GM23338 (cell line): Measurements from ENCODE around the gene HSPA2. TPM values are rescaled to one million over a fixed set of nuclear protein-coding genes. Genes with fewer than 3 reads are reported as not detected.

Experiments used
- ATAC-seq: fragments of 200-7000 bp; cut with Tn5 transposase; 3 replicates; pipeline ENCODE4 v1.9.1; 2020
- DNase-seq: peaks from one replicate; pipeline ENCODE4 v3.0.0-alpha.2; 2015; ENCODE audit warnings: low spot score
- H2AFZ ChIP-seq: fragments of 200-600 bp; sonication (generic); 2 replicates; pipeline ENCODE4 v1.8.0; 2016; ENCODE audit warnings: antibody characterized with exemption, mild to moderate bottlenecking, moderate library complexity
- H3F3A ChIP-seq: fragments of 200-600 bp; sonication (generic); replicated peaks from 2 replicates; pipeline ENCODE4 v1.8.0; 2017; ENCODE audit warnings: antibody characterized with exemption, mixed run types, low read depth
- H3K27ac ChIP-seq: fragments of 200-600 bp; sonication (generic); 2 replicates; pipeline ENCODE4 v1.6.1; 2016; ENCODE audit warnings: low read depth
- H3K27me3 ChIP-seq: fragments of 200-600 bp; sonication (generic); 2 replicates; pipeline ENCODE4 v1.8.0; 2016; ENCODE audit warnings: mild to moderate bottlenecking, mixed run types, moderate library complexity; ENCODE audit not compliant: insufficient read depth
- H3K36me3 ChIP-seq: fragments of 200-600 bp; sonication (generic); 2 replicates; pipeline ENCODE4 v1.8.0; 2016; ENCODE audit warnings: mild to moderate bottlenecking; ENCODE audit not compliant: insufficient read depth
- H3K4me1 ChIP-seq: fragments of 200-600 bp; sonication (generic); 2 replicates; pipeline ENCODE4 v1.8.0; 2016; ENCODE audit warnings: mild to moderate bottlenecking, moderate library complexity; ENCODE audit not compliant: insufficient read depth
- H3K4me2 ChIP-seq: fragments of 200-600 bp; sonication (generic); 2 replicates; pipeline ENCODE4 v1.7.1; 2017; ENCODE audit warnings: mixed run types
- H3K4me3 ChIP-seq: fragments of 200-600 bp; sonication (generic); 2 replicates; pipeline ENCODE4 v1.6.1; 2016; ENCODE audit warnings: mixed run types
- H3K79me2 ChIP-seq: fragments of 200-600 bp; sonication (generic); replicated peaks from 2 replicates; pipeline ENCODE4 v1.8.0; 2017; ENCODE audit warnings: mild to moderate bottlenecking; ENCODE audit not compliant: insufficient read depth
- H3K9me2 ChIP-seq: fragments of 200-600 bp; sonication (generic); 2 replicates; pipeline ENCODE4 v1.8.0; 2017; ENCODE audit not compliant: insufficient read depth
- H4K20me1 ChIP-seq: fragments of 200-600 bp; sonication (generic); replicated peaks from 2 replicates; pipeline ENCODE4 v1.8.0; 2017; ENCODE audit warnings: mild to moderate bottlenecking; ENCODE audit not compliant: insufficient read depth
- H3K27ac Mint-ChIP-seq: 2 replicates; pipeline ENCODE4 v1.8.0; 2020; ENCODE audit warnings: inconsistent platforms, mild to moderate bottlenecking, moderate library complexity, mixed read lengths
- H3K27me3 Mint-ChIP-seq: 3 replicates; pipeline ENCODE4 v1.8.0; 2022; ENCODE audit warnings: low read depth, mild to moderate bottlenecking, moderate library complexity, mixed read lengths, inconsistent platforms; ENCODE audit not compliant: insufficient read depth, poor library complexity
- H3K36me3 Mint-ChIP-seq: 3 replicates; pipeline ENCODE4 v1.8.0; 2021; ENCODE audit warnings: low read depth, mild to moderate bottlenecking, inconsistent platforms, moderate library complexity, mixed read lengths
- H3K4me1 Mint-ChIP-seq: 3 replicates; pipeline ENCODE4 v1.8.0; 2020; ENCODE audit warnings: mild to moderate bottlenecking, inconsistent platforms, mixed read lengths
- H3K4me3 Mint-ChIP-seq: 3 replicates; pipeline ENCODE4 v1.8.0; 2021; ENCODE audit warnings: moderate library complexity, mild to moderate bottlenecking, inconsistent platforms, mixed read lengths
- H3K9me3 Mint-ChIP-seq: 3 replicates; pipeline ENCODE4 v1.8.0; 2020; ENCODE audit warnings: moderate library complexity, mild to moderate bottlenecking, inconsistent platforms, mixed read lengths
- CREB1 ChIP-seq: fragments of 250-450 bp; sonication (Bioruptor Pico); IDR thresholded peaks from 2 replicates; pipeline ENCODE4 v1.5.0; 2020; ENCODE audit warnings: low read depth, mild to moderate bottlenecking, moderate library complexity
- EZH2 ChIP-seq: fragments of 200-600 bp; sonication (generic); IDR thresholded peaks from one replicate; pipeline ENCODE4 v1.8.0; 2017; ENCODE audit warnings: antibody characterized with exemption, mild to moderate bottlenecking, low read depth; ENCODE audit not compliant: unreplicated experiment
- EZH2phosphoT487 ChIP-seq: fragments of 200-600 bp; sonication (generic); IDR thresholded peaks from one replicate; pipeline ENCODE4 v1.8.1; 2018; ENCODE audit warnings: antibody characterized with exemption; ENCODE audit not compliant: unreplicated experiment
- JUNB ChIP-seq: IDR thresholded peaks from one replicate; pipeline ENCODE4 v1.6.1; 2016; ENCODE audit warnings: antibody characterized with exemption; ENCODE audit not compliant: unreplicated experiment
- NANOG ChIP-seq: IDR thresholded peaks from 2 replicates; pipeline ENCODE4 v1.6.1; 2016; ENCODE audit warnings: antibody characterized with exemption, borderline replicate concordance
- POLR2AphosphoS5 ChIP-seq: IDR thresholded peaks from 2 replicates; pipeline ENCODE4 v1.6.1; 2016; ENCODE audit warnings: antibody characterized with exemption, low read depth
- STAT1 ChIP-seq: IDR thresholded peaks from one replicate; pipeline ENCODE4 v1.6.1; 2016; ENCODE audit warnings: antibody characterized with exemption; ENCODE audit not compliant: unreplicated experiment
- ZNF114 ChIP-seq: fragments of 250-450 bp; sonication (Bioruptor Pico); IDR thresholded peaks from 2 replicates; pipeline ENCODE4 v1.5.0; 2020; ENCODE audit warnings: mild to moderate bottlenecking, moderate library complexity
- ZNF331 ChIP-seq: fragments of 250-450 bp; sonication (Bioruptor Pico); IDR thresholded peaks from 2 replicates; pipeline ENCODE4 v1.5.0; 2020; ENCODE audit warnings: low read depth, mild to moderate bottlenecking, moderate library complexity
- polyA plus RNA-seq: library from polyadenylated mRNA; unstranded; fragments of >200 nt; fragmentation: Nextera tagmentation; extraction: Ambion mirVana; gene quantifications from 2 replicates; pipeline ENCODE4 v1.2.1, GENCODE V29; 2016
- total RNA-seq: library from RNA; depleted of rRNA; stranded (reverse); fragments of >200 nt; shearing (Covaris generic); gene quantifications from 2 replicates; pipeline ENCODE4 v1.2.3, GENCODE V29; 2014
- TF ChIP-seq, protein P1 (sequence below): IDR thresholded peaks from one replicate; pipeline ENCODE4 v1.6.1; 2018; ENCODE audit warnings: antibody characterized with exemption; ENCODE audit not compliant: unreplicated experiment
- TF ChIP-seq, protein P2 (sequence below): fragments of 250-450 bp; sonication (Bioruptor Pico); IDR thresholded peaks from 2 replicates; pipeline ENCODE4 v1.5.0; 2020; ENCODE audit warnings: mild to moderate bottlenecking, moderate library complexity
- TF ChIP-seq, protein P3 (sequence below): IDR thresholded peaks from 2 replicates; pipeline ENCODE4 v1.6.1; 2016; ENCODE audit warnings: antibody characterized with exemption
- TF ChIP-seq, protein P4 (sequence below), 2 experiments: fragments of 200-600 bp in 1 of 2; sonication (generic) in 1 of 2; conservative IDR thresholded peaks; 2 replicates each; pipeline versions ENCODE4 v1.5.1 to v1.6.1; 2016 to 2017; ENCODE audit warnings: antibody characterized with exemption in 2 of 2, low read depth in 2 of 2, mild to moderate bottlenecking in 2 of 2, moderate library complexity in 1 of 2

Gene HSPA2
- total and polyA plus RNA-seq, 2 experiments from 2014 or later, result 88.5 to 130 TPM

GRCh38 chr14:64507376-64508156, 33.0 kb upstream of the HSPA2 start:
- H3F3A ChIP-seq, result peaks cover 12% of the 10 kb centered on the region; the same call in 1 of the 2 replicates
- H3K79me2 ChIP-seq, result peaks cover 79% of the 10 kb centered on the region
- Mint-ChIP-seq H3K27ac (no peak overlapping the region), H3K9me3 (no peaks in the 10 kb centered on the region), H3K4me1 (peaks cover 57% of the 10 kb centered on the region), H3K4me3 (peak overlapping the region; percentile 46), H3K36me3 (peaks cover 3% of the 10 kb centered on the region; the same call in 1 of the 3 replicates), H3K27me3 (peaks cover 12% of the 10 kb centered on the region)
- no peaks in the 10 kb centered on the region for H3K36me3 ChIP-seq
- H3K4me2 ChIP-seq, result peak overlapping the region; percentile 86
- DNase-seq, result no peak
- no peaks in the 10 kb centered on the region for H3K9me2 ChIP-seq
- no peak for ATAC-seq
- H3K4me1 ChIP-seq, result peaks cover 52% of the 10 kb centered on the region
- H3K4me3 ChIP-seq, result 0 out of 2 replicates have a peak overlapping the region, but pooled peaks have one; percentile 21
- H4K20me1 ChIP-seq, result peaks cover 10% of the 10 kb centered on the region; the same call in 1 of the 2 replicates
- no peak overlapping the region for H2AFZ ChIP-seq
- H3K27ac ChIP-seq, result no peak overlapping the region
- TF ChIP-seq, protein P1, sequence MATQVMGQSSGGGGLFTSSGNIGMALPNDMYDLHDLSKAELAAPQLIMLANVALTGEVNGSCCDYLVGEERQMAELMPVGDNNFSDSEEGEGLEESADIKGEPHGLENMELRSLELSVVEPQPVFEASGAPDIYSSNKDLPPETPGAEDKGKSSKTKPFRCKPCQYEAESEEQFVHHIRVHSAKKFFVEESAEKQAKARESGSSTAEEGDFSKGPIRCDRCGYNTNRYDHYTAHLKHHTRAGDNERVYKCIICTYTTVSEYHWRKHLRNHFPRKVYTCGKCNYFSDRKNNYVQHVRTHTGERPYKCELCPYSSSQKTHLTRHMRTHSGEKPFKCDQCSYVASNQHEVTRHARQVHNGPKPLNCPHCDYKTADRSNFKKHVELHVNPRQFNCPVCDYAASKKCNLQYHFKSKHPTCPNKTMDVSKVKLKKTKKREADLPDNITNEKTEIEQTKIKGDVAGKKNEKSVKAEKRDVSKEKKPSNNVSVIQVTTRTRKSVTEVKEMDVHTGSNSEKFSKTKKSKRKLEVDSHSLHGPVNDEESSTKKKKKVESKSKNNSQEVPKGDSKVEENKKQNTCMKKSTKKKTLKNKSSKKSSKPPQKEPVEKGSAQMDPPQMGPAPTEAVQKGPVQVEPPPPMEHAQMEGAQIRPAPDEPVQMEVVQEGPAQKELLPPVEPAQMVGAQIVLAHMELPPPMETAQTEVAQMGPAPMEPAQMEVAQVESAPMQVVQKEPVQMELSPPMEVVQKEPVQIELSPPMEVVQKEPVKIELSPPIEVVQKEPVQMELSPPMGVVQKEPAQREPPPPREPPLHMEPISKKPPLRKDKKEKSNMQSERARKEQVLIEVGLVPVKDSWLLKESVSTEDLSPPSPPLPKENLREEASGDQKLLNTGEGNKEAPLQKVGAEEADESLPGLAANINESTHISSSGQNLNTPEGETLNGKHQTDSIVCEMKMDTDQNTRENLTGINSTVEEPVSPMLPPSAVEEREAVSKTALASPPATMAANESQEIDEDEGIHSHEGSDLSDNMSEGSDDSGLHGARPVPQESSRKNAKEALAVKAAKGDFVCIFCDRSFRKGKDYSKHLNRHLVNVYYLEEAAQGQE, result no peak
- TF ChIP-seq ZNF331 (no peak), JUNB (no peak), CREB1 (CRISPR knock-in tag) (no peak), STAT1 (no peak), ZNF114 (CRISPR knock-in tag) (no peak), EZH2 (no peak), POLR2AphosphoS5 (no peak), NANOG (no peak), EZH2phosphoT487 (no peak)
- TF ChIP-seq, protein P2, sequence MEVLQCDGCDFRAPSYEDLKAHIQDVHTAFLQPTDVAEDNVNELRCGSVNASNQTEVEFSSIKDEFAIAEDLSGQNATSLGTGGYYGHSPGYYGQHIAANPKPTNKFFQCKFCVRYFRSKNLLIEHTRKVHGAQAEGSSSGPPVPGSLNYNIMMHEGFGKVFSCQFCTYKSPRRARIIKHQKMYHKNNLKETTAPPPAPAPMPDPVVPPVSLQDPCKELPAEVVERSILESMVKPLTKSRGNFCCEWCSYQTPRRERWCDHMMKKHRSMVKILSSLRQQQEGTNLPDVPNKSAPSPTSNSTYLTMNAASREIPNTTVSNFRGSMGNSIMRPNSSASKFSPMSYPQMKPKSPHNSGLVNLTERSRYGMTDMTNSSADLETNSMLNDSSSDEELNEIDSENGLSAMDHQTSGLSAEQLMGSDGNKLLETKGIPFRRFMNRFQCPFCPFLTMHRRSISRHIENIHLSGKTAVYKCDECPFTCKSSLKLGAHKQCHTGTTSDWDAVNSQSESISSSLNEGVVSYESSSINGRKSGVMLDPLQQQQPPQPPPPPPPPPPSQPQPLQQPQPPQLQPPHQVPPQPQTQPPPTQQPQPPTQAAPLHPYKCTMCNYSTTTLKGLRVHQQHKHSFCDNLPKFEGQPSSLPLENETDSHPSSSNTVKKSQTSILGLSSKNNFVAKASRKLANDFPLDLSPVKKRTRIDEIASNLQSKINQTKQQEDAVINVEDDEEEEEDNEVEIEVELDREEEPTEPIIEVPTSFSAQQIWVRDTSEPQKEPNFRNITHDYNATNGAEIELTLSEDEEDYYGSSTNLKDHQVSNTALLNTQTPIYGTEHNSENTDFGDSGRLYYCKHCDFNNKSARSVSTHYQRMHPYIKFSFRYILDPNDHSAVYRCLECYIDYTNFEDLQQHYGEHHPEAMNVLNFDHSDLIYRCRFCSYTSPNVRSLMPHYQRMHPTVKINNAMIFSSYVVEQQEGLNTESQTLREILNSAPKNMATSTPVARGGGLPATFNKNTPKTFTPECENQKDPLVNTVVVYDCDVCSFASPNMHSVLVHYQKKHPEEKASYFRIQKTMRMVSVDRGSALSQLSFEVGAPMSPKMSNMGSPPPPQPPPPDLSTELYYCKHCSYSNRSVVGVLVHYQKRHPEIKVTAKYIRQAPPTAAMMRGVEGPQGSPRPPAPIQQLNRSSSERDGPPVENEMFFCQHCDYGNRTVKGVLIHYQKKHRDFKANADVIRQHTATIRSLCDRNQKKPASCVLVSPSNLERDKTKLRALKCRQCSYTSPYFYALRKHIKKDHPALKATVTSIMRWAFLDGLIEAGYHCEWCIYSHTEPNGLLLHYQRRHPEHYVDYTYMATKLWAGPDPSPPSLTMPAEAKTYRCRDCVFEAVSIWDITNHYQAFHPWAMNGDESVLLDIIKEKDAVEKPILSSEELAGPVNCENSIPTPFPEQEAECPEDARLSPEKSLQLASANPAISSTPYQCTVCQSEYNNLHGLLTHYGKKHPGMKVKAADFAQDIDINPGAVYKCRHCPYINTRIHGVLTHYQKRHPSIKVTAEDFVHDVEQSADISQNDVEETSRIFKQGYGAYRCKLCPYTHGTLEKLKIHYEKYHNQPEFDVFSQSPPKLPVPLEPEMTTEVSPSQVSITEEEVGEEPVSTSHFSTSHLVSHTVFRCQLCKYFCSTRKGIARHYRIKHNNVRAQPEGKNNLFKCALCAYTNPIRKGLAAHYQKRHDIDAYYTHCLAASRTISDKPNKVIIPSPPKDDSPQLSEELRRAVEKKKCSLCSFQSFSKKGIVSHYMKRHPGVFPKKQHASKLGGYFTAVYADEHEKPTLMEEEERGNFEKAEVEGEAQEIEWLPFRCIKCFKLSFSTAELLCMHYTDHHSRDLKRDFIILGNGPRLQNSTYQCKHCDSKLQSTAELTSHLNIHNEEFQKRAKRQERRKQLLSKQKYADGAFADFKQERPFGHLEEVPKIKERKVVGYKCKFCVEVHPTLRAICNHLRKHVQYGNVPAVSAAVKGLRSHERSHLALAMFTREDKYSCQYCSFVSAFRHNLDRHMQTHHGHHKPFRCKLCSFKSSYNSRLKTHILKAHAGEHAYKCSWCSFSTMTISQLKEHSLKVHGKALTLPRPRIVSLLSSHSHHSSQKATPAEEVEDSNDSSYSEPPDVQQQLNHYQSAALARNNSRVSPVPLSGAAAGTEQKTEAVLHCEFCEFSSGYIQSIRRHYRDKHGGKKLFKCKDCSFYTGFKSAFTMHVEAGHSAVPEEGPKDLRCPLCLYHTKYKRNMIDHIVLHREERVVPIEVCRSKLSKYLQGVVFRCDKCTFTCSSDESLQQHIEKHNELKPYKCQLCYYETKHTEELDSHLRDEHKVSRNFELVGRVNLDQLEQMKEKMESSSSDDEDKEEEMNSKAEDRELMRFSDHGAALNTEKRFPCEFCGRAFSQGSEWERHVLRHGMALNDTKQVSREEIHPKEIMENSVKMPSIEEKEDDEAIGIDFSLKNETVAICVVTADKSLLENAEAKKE, result no peak
- TF ChIP-seq, protein P3, sequence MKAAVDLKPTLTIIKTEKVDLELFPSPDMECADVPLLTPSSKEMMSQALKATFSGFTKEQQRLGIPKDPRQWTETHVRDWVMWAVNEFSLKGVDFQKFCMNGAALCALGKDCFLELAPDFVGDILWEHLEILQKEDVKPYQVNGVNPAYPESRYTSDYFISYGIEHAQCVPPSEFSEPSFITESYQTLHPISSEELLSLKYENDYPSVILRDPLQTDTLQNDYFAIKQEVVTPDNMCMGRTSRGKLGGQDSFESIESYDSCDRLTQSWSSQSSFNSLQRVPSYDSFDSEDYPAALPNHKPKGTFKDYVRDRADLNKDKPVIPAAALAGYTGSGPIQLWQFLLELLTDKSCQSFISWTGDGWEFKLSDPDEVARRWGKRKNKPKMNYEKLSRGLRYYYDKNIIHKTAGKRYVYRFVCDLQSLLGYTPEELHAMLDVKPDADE, result no peak
- TF ChIP-seq, protein P4, sequence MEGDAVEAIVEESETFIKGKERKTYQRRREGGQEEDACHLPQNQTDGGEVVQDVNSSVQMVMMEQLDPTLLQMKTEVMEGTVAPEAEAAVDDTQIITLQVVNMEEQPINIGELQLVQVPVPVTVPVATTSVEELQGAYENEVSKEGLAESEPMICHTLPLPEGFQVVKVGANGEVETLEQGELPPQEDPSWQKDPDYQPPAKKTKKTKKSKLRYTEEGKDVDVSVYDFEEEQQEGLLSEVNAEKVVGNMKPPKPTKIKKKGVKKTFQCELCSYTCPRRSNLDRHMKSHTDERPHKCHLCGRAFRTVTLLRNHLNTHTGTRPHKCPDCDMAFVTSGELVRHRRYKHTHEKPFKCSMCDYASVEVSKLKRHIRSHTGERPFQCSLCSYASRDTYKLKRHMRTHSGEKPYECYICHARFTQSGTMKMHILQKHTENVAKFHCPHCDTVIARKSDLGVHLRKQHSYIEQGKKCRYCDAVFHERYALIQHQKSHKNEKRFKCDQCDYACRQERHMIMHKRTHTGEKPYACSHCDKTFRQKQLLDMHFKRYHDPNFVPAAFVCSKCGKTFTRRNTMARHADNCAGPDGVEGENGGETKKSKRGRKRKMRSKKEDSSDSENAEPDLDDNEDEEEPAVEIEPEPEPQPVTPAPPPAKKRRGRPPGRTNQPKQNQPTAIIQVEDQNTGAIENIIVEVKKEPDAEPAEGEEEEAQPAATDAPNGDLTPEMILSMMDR (conservative IDR thresholded peaks at IDR 0.05; ENCODE audit: low read depth in 2 of 2), result no peak
- no peaks in the 10 kb centered on the region for H3K27me3 ChIP-seq
